HL-60 (cell line): Measurements from ENCODE around the gene DRG1.
A peak's percentile ranks its signal among the peaks of the same experiment; 100 is the strongest.
"Not testable (repeated sequence)": the region's sequence is repeated elsewhere in the genome, so short reads cannot be mapped to it uniquely, and the experiment has no call there.

Experiments
- DNase-seq, 2 experiments: peaks; one replicate each; pipeline ENCODE4 v3.0.0-alpha.2; 2010 to 2020; ENCODE audit warnings: low read depth in 1 of 2, low spot score in 1 of 2
- H3K27ac ChIP-seq: fragments of 250-450 bp; sonication (Bioruptor Pico); replicated peaks from 2 replicates; pipeline ENCODE4 v1.5.1; 2020; ENCODE audit warnings: mild to moderate bottlenecking, moderate library complexity
- H3K27me3 ChIP-seq: fragments of 250-450 bp; sonication (Bioruptor Pico); 2 replicates; pipeline ENCODE4 v1.5.1; 2021; ENCODE audit warnings: mild to moderate bottlenecking, moderate library complexity; ENCODE audit not compliant: insufficient read depth, poor library complexity, severe bottlenecking
- H3K4me3 ChIP-seq: replicated peaks from 2 replicates; pipeline ENCODE4 v1.5.1; 2011; ENCODE audit warnings: mild to moderate bottlenecking, control low read depth, low read length; ENCODE audit not compliant: insufficient read depth
- CTCF ChIP-seq: IDR thresholded peaks from one replicate; pipeline ENCODE4 v1.5.1; 2011; ENCODE audit warnings: low read length, control low read depth, inconsistent platforms; ENCODE audit not compliant: insufficient read depth
- GABPA ChIP-seq: IDR thresholded peaks from 2 replicates; pipeline ENCODE4 v1.6.1; 2012; ENCODE audit warnings: low read depth
- POLR2AphosphoS5 ChIP-seq: IDR thresholded peaks from 2 replicates; pipeline ENCODE4 v1.6.1; 2012; ENCODE audit warnings: low read depth
- REST ChIP-seq: IDR thresholded peaks from 2 replicates; pipeline ENCODE4 v1.6.1; 2012; ENCODE audit warnings: low read depth; ENCODE audit not compliant: insufficient replicate concordance
- SPI1 ChIP-seq: IDR thresholded peaks from 2 replicates; pipeline ENCODE4 v1.6.1; 2012; ENCODE audit warnings: low read depth, mild to moderate bottlenecking, borderline replicate concordance

The DRG1 gene

GRCh38 chr22:31400023-31400397 is 606 bp downstream of the DRG1 start:
- TF ChIP-seq POLR2AphosphoS5: no peak
- TF ChIP-seq GABPA: no peak
- TF ChIP-seq REST: no peak
- no peak for TF ChIP-seq SPI1
- no peak for TF ChIP-seq CTCF
- peak in 1 of 2 experiments; percentile 2 for DNase-seq
- H3K27ac ChIP-seq: peak overlapping the region; percentile 91
- no peaks in the 10 kb centered on the region for H3K27me3 ChIP-seq
- H3K4me3 ChIP-seq: peak overlapping the region; percentile 73

- H3K27ac ChIP-seq, H3K4me3 ChIP-seq, H3K27me3 ChIP-seq, DNase-seq: not testable (repeated sequence)
Observed at GRCh38 chr22:31402350-31402749, 2.9 kb downstream of the DRG1 start.

- no peak for TF ChIP-seq CTCF
- no peak for DNase-seq
- no peak overlapping the region for H3K27ac ChIP-seq
Observed at GRCh38 chr22:31425331-31426050, 26.1 kb downstream of the DRG1 start.

GRCh38 chr22:31431950-31432349 is 32.5 kb downstream of the DRG1 start:
- Histone ChIP-seq H3K27ac (no peak overlapping the region), H3K27me3 (no peaks in the 10 kb centered on the region), H3K4me3 (no peak overlapping the region)
- TF ChIP-seq POLR2AphosphoS5 (no peak), SPI1 (no peak), CTCF (no peak), REST (no peak), GABPA (no peak)
- no peak for DNase-seq

More at GRCh38 chr22:31425331-31426050, 26.1 kb downstream of the DRG1 start:
- H3K27me3 ChIP-seq: no peaks in the 10 kb centered on the region
- no peak overlapping the region for H3K4me3 ChIP-seq
